AG09309 (cell line): ENCODE measurements around the gene GRID2.
"Not testable (repeated sequence)": the region's sequence is repeated elsewhere in the genome, so short reads cannot be mapped to it uniquely, and the experiment has no call there.

Source experiments
- DNase-seq: peaks from one replicate; pipeline ENCODE4 v3.0.0-alpha.2; 2010; ENCODE audit warnings: low read depth
- H3K4me3 ChIP-seq: 2 replicates; pipeline ENCODE4 v1.5.1; 2011; ENCODE audit warnings: mild to moderate bottlenecking, low read depth, low read length, moderate library complexity; ENCODE audit not compliant: control insufficient read depth
- CTCF ChIP-seq: IDR thresholded peaks from 2 replicates; pipeline ENCODE4 v1.5.1; 2011; ENCODE audit warnings: mild to moderate bottlenecking, low read depth, low read length, inconsistent platforms; ENCODE audit not compliant: insufficient read depth, control insufficient read depth; ENCODE audit errors: missing control alignments

GRID2 gene

GRCh38 chr4:93285346-93285745 is 981.6 kb downstream of the GRID2 start:
- DNase-seq = no peak
- H3K4me3 ChIP-seq = no peak overlapping the region
- no peak for TF ChIP-seq CTCF

- no peak overlapping the region for H3K4me3 ChIP-seq
- DNase-seq = no peak
- TF ChIP-seq CTCF = no peak
Measured at GRCh38 chr4:93289241-93289640, 985.5 kb downstream of the GRID2 start.

GRCh38 chr4:93289831-93290230 is 986.1 kb downstream of the GRID2 start:
- no peak for TF ChIP-seq CTCF
- DNase-seq = no peak
- H3K4me3 ChIP-seq = no peak overlapping the region

- no peak for DNase-seq
- no peak for TF ChIP-seq CTCF
- H3K4me3 ChIP-seq = no peak overlapping the region
Measured at GRCh38 chr4:93299118-93299517, 995.4 kb downstream of the GRID2 start.

- not testable (repeated sequence) for H3K4me3 ChIP-seq
Measured at GRCh38 chr4:93300780-93301555, 997.2 kb downstream of the GRID2 start.

GRCh38 chr4:93302310-93302709 is 998.5 kb downstream of the GRID2 start:
- TF ChIP-seq CTCF = no peak
- H3K4me3 ChIP-seq = no peak overlapping the region
- DNase-seq = no peak

More at GRCh38 chr4:93300780-93301555, 997.2 kb downstream of the GRID2 start:
- DNase-seq = not testable (repeated sequence)

GRCh38 chr4:93303440-93303839 is 999.7 kb downstream of the GRID2 start:
- no peak overlapping the region for H3K4me3 ChIP-seq
- DNase-seq = no peak
- no peak for TF ChIP-seq CTCF
